ENCODE results near the gene GIT2.

Gene GIT2, protein sequence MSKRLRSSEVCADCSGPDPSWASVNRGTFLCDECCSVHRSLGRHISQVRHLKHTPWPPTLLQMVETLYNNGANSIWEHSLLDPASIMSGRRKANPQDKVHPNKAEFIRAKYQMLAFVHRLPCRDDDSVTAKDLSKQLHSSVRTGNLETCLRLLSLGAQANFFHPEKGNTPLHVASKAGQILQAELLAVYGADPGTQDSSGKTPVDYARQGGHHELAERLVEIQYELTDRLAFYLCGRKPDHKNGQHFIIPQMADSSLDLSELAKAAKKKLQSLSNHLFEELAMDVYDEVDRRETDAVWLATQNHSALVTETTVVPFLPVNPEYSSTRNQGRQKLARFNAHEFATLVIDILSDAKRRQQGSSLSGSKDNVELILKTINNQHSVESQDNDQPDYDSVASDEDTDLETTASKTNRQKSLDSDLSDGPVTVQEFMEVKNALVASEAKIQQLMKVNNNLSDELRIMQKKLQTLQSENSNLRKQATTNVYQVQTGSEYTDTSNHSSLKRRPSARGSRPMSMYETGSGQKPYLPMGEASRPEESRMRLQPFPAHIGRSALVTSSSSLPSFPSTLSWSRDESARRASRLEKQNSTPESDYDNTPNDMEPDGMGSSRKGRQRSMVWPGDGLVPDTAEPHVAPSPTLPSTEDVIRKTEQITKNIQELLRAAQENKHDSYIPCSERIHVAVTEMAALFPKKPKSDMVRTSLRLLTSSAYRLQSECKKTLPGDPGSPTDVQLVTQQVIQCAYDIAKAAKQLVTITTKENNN

DNA sequence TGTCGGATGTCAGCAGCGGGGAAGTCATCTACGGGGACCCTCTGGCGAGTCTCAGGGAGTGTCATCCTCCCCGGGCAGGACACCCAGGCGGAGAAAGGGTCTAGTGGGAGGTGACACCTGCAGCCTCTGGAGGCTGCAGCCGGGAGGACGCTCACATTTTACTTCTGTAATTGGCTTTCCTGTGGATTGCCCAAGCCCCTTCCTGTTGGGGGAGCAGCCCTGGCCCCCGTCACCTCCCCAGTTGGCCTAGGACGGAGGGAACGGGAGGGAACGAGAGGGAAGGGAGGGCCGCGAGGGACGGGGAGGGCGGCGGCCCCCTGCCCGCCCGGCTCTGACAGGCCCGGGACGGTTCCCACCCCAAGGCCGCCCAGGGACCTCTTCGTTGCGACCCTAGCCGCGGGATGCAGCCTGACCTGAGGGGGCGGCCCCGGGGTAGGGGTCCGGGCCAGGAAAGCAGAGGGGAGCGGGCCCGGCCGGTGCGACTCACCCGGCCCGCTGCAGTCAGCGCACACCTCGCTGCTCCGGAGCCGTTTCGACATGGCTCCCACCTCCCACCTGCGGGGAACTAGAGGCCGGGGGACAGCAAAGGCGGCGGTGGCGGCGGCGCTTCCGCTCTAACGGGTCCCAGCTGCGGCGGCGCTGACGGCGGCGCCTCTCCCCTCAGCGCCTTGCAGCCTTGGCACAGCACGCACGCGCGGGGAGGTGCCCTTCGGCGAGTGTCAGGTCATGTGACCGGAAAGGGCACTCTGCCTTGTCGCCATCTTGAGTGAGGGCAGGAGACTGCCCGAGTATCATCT lies at the start of gene GIT2:
Gene GIT2, minus strand, starts transcription at position 683 of the 797 bp plus-strand sequence. Its CDS starts 144 bp downstream, at position 539.
- peak within 1 kb of the TSS; percentile 88 for H3K4me3 ChIP-seq (ENCODE audit: low read depth, low read length)
- H2AFZ ChIP-seq (ENCODE audit: low read length, unreplicated experiment) = peak within 1 kb of the TSS; percentile 93
- no peak within 1 kb of the TSS for H3K27ac ChIP-seq (ENCODE audit: low read depth, low read length)
- H3K27me3 ChIP-seq (ENCODE audit: insufficient read depth, low read length) = no peaks in the 10 kb centered on the region
- H3K4me1 ChIP-seq (ENCODE audit: control insufficient read depth, insufficient read depth, low read length, unreplicated experiment) = peaks cover 19% of the 10 kb centered on the region
- peaks cover 58% of the 10 kb centered on the region for H3K79me2 ChIP-seq (ENCODE audit: control insufficient read depth, insufficient read depth, low read length, unreplicated experiment)
- no peaks in the 10 kb centered on the region for H3K36me3 ChIP-seq (ENCODE audit: insufficient read depth, low read length)

GRCh38 chr12:110042264-110042663 lies 46.1 kb upstream of the GIT2 start:
- H3K27ac ChIP-seq (ENCODE audit: low read depth, low read length) = no peak overlapping the region
- peaks cover 10% of the 10 kb centered on the region for H3K36me3 ChIP-seq (ENCODE audit: insufficient read depth, low read length)
- peaks cover 33% of the 10 kb centered on the region for H3K4me1 ChIP-seq (ENCODE audit: control insufficient read depth, insufficient read depth, low read length, unreplicated experiment)
- H3K79me2 ChIP-seq (ENCODE audit: control insufficient read depth, insufficient read depth, low read length, unreplicated experiment) = peaks cover 18% of the 10 kb centered on the region
- H3K27me3 ChIP-seq (ENCODE audit: insufficient read depth, low read length) = no peaks in the 10 kb centered on the region
- no peak overlapping the region for H2AFZ ChIP-seq (ENCODE audit: low read length, unreplicated experiment)
- H3K4me3 ChIP-seq (ENCODE audit: low read depth, low read length) = no peak overlapping the region

DNA sequence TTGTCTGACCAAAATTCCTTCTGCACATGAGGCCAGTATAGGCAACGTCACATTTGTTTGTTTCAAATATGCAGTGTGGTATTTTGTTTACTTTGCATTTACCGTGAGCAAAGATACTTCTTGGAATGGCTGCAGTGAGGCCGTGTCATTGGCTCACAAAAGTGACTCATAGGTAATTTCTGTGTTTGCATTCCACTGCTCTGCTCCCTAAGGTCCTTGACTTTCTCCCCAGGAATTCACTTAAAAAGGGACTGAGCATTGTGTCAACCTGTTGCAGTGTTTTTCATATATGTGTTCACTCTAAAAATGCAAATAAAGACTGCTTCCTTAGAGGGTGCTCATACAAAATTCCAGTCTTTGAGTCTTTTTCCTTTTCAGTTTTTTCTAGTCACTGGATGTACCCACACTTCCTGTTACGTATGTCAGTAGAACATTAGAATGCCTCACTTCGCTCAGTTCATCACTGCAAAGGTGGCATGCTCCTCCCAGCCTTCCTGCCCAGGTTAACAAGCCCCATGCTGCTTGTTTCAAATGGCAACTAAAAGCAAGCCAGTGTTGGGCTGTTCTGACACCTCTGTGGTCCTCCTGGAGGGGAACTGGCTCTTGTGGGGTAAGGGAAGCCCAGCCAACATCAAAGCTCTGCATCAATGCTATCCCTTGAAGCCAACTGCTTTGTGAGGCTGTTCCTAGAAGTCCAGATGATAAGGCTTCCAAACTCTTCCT lies 43.1 kb upstream of the GIT2 start:
- no peaks in the 10 kb centered on the region for H3K27me3 ChIP-seq (ENCODE audit: insufficient read depth, low read length)
- H3K79me2 ChIP-seq (ENCODE audit: control insufficient read depth, insufficient read depth, low read length, unreplicated experiment) = peaks cover 6% of the 10 kb centered on the region
- peaks cover 23% of the 10 kb centered on the region for H3K4me1 ChIP-seq (ENCODE audit: control insufficient read depth, insufficient read depth, low read length, unreplicated experiment)
- H3K4me3 ChIP-seq (ENCODE audit: low read depth, low read length) = peak overlapping the region; percentile 22; the same call in 1 of the 2 replicates
- peak overlapping the region; percentile 98 for H3K27ac ChIP-seq (ENCODE audit: low read depth, low read length)
- H2AFZ ChIP-seq (ENCODE audit: low read length, unreplicated experiment) = no peak overlapping the region
- H3K36me3 ChIP-seq (ENCODE audit: insufficient read depth, low read length) = peaks cover 25% of the 10 kb centered on the region

DNA sequence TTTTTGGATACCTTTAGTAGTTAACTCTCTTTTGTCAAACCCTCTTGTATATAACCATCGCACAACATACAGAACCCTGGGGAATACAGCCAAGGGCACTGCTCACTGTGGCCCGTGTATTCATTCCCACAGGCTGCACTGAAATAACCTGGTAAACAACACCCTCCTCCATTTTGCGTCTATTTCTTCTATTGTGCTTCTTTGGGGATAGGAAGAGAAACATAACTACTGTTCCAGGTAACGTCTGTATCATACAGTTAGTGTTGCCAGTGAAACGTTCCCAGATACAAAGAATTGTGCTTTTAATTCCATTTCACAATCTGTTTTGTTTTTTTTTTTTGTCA lies 42.5 kb upstream of the GIT2 start:
- Histone ChIP-seq H2AFZ (ENCODE audit: low read length, unreplicated experiment) (peak overlapping the region; percentile 27), H3K36me3 (ENCODE audit: insufficient read depth, low read length) (peaks cover 25% of the 10 kb centered on the region), H3K4me1 (ENCODE audit: control insufficient read depth, insufficient read depth, low read length, unreplicated experiment) (peaks cover 23% of the 10 kb centered on the region), H3K27ac (ENCODE audit: low read depth, low read length) (peak overlapping the region; percentile 98), H3K27me3 (ENCODE audit: insufficient read depth, low read length) (no peaks in the 10 kb centered on the region), H3K4me3 (ENCODE audit: low read depth, low read length) (peak overlapping the region; percentile 8; the same call in 1 of the 2 replicates), H3K79me2 (ENCODE audit: control insufficient read depth, insufficient read depth, low read length, unreplicated experiment) (peaks cover 6% of the 10 kb centered on the region)

GRCh38 chr12:110037315-110037714 lies 41.1 kb upstream of the GIT2 start:
- peaks cover 20% of the 10 kb centered on the region for H3K4me1 ChIP-seq (ENCODE audit: control insufficient read depth, insufficient read depth, low read length, unreplicated experiment)
- no peak overlapping the region for H2AFZ ChIP-seq (ENCODE audit: low read length, unreplicated experiment)
- H3K27me3 ChIP-seq (ENCODE audit: insufficient read depth, low read length) = no peaks in the 10 kb centered on the region
- H3K79me2 ChIP-seq (ENCODE audit: control insufficient read depth, insufficient read depth, low read length, unreplicated experiment) = peaks cover 6% of the 10 kb centered on the region
- peak overlapping the region; percentile 98 for H3K27ac ChIP-seq (ENCODE audit: low read depth, low read length)
- H3K36me3 ChIP-seq (ENCODE audit: insufficient read depth, low read length) = peaks cover 25% of the 10 kb centered on the region
- H3K4me3 ChIP-seq (ENCODE audit: low read depth, low read length) = no peak overlapping the region

DNA sequence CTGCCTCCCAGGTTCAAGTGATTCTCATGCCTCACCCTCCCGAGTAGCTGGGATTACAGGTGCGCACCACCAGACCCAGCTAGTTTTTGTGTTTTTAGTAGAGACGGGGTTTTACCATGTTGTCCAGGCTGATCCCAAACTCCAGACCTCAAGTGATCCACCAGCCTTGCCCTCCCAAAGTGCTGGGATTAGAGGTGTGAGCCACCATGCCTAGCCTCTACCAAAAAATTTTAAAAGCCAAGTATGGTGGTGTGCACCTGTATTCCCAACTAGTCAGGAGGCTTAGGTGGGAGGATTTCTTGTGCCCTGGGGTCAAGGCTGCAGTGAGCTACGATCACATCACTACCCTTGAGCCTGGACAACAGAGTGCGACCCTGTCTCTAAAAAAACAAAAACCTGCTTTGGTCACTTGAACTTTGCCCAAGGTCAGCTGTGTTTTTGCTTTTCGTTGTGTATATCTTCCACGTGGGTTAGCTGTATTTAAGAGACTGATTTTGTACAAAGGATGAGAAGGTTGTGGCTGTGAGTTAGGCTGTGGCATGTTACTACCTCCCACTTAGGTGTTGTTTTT lies 39.5 kb upstream of the GIT2 start:
- H2AFZ ChIP-seq (ENCODE audit: low read length, unreplicated experiment) = no peak overlapping the region
- peaks cover 20% of the 10 kb centered on the region for H3K4me1 ChIP-seq (ENCODE audit: control insufficient read depth, insufficient read depth, low read length, unreplicated experiment)
- peaks cover 25% of the 10 kb centered on the region for H3K36me3 ChIP-seq (ENCODE audit: insufficient read depth, low read length)
- H3K27ac ChIP-seq (ENCODE audit: low read depth, low read length) = no peak overlapping the region
- H3K79me2 ChIP-seq (ENCODE audit: control insufficient read depth, insufficient read depth, low read length, unreplicated experiment) = peaks cover 6% of the 10 kb centered on the region
- H3K4me3 ChIP-seq (ENCODE audit: low read depth, low read length) = no peak overlapping the region
- no peaks in the 10 kb centered on the region for H3K27me3 ChIP-seq (ENCODE audit: insufficient read depth, low read length)

- no peak overlapping the region for H2AFZ ChIP-seq (ENCODE audit: low read length, unreplicated experiment)
- H3K4me1 ChIP-seq (ENCODE audit: control insufficient read depth, insufficient read depth, low read length, unreplicated experiment) = peaks cover 12% of the 10 kb centered on the region
- no peak overlapping the region for H3K27ac ChIP-seq (ENCODE audit: low read depth, low read length)
- H3K27me3 ChIP-seq (ENCODE audit: insufficient read depth, low read length) = no peaks in the 10 kb centered on the region
- no peak overlapping the region for H3K4me3 ChIP-seq (ENCODE audit: low read depth, low read length)
- H3K36me3 ChIP-seq (ENCODE audit: insufficient read depth, low read length) = peaks cover 35% of the 10 kb centered on the region
- H3K79me2 ChIP-seq (ENCODE audit: control insufficient read depth, insufficient read depth, low read length, unreplicated experiment) = peaks cover 6% of the 10 kb centered on the region
These were observed 37.7 kb upstream of the GIT2 start for GRCh38 chr12:110033888-110034287.

DNA sequence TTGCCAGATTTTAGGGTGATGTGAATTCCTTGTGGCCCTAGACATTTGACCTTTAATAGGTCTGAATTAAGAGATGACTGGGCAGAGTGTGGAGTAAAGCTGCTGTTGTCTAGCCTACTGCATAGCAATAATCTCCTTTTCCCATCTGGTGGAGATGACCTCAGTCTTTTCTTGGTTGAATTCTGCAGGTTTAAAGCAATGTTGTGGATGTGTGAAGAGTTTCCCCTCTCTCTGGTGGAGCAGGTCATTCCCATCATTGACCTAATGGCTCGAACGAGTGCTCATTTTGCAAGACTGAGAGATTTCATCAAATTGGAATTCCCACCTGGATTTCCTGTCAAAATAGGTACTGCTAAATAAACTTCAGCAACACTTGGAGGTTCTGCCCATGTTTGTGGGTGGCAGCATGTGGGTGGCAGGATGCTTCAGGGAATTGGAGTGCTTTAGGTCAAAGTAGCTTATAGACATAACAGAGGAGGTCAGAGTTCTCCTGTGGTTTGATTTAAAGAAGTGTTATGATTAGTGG lies 33.2 kb upstream of the GIT2 start:
- H2AFZ ChIP-seq (ENCODE audit: low read length, unreplicated experiment) = no peak overlapping the region
- no peaks in the 10 kb centered on the region for H3K27me3 ChIP-seq (ENCODE audit: insufficient read depth, low read length)
- no peak overlapping the region for H3K4me3 ChIP-seq (ENCODE audit: low read depth, low read length)
- peaks cover 9% of the 10 kb centered on the region for H3K36me3 ChIP-seq (ENCODE audit: insufficient read depth, low read length)
- no peak overlapping the region for H3K27ac ChIP-seq (ENCODE audit: low read depth, low read length)
- peaks cover 19% of the 10 kb centered on the region for H3K4me1 ChIP-seq (ENCODE audit: control insufficient read depth, insufficient read depth, low read length, unreplicated experiment)
- no peaks in the 10 kb centered on the region for H3K79me2 ChIP-seq (ENCODE audit: control insufficient read depth, insufficient read depth, low read length, unreplicated experiment)

DNA sequence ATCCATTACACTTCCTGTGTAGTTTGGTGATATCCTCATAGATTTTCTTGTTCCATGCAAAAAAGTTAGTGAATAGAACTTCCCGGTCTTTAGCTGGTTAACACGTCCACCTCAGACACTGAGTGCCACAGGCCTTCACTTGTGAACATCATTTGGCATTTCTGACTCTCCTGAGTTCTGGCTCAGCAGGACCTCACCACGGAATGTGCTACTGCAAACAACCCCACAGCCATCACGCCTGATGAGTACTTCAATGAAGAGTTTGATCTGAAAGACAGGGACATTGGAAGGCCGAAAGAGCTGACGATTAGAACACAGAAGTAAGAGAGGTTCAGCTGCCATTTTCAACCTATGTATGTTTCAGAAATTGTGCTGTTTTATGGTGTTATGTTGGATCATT lies 32.2 kb upstream of the GIT2 start:
- Histone ChIP-seq H3K27me3 (ENCODE audit: insufficient read depth, low read length) (no peaks in the 10 kb centered on the region), H2AFZ (ENCODE audit: low read length, unreplicated experiment) (no peak overlapping the region), H3K27ac (ENCODE audit: low read depth, low read length) (no peak overlapping the region), H3K79me2 (ENCODE audit: control insufficient read depth, insufficient read depth, low read length, unreplicated experiment) (no peaks in the 10 kb centered on the region), H3K36me3 (ENCODE audit: insufficient read depth, low read length) (peaks cover 11% of the 10 kb centered on the region), H3K4me3 (ENCODE audit: low read depth, low read length) (no peak overlapping the region), H3K4me1 (ENCODE audit: control insufficient read depth, insufficient read depth, low read length, unreplicated experiment) (peaks cover 29% of the 10 kb centered on the region)
